Vagina (tissue), 2 donors: Measurements from ENCODE around the gene LTB4R2. TPM values are rescaled to one million over a fixed set of nuclear protein-coding genes. Genes with fewer than 3 reads are reported as not detected.

Source experiments
- DNase-seq, 2 donors: peaks; one replicate each; pipeline ENCODE4 v3.0.0-alpha.2; 2017; ENCODE audit errors: extremely low spot score in 2 of 2
- H3K27ac ChIP-seq: fragments of 200-600 bp; sonication (generic); one replicate; pipeline ENCODE4 v1.5.1; 2019
- H3K27me3 ChIP-seq: fragments of 200-600 bp; sonication (generic); one replicate; pipeline ENCODE4 v1.5.1; 2019
- H3K36me3 ChIP-seq, 2 donors: fragments of 200-600 bp; sonication (generic); one replicate each; pipeline ENCODE4 v1.5.1; 2017 to 2019
- H3K4me1 ChIP-seq: fragments of 200-600 bp; sonication (generic); one replicate; pipeline ENCODE4 v1.5.1; 2019
- H3K4me3 ChIP-seq, 2 donors: fragments of 200-600 bp; sonication (generic); 1 replicate in 1 of 2; 2 replicates in 1 of 2; pipeline ENCODE4 v1.5.1; 2016 to 2019
- H3K9me3 ChIP-seq: fragments of 200-600 bp; sonication (generic); one replicate; pipeline ENCODE4 v1.5.1; 2019
- POLR2A ChIP-seq, 2 donors: fragments of 450-650 bp; IDR thresholded peaks; one replicate each; pipeline ENCODE4 v1.6.1; 2017; ENCODE audit warnings: antibody characterized with exemption in 2 of 2, mild to moderate bottlenecking in 2 of 2, moderate library complexity in 2 of 2
- POLR2AphosphoS5 ChIP-seq, 2 donors: sonication (generic); formaldehyde crosslinking; IDR thresholded peaks; one replicate each; pipeline ENCODE4 v1.9.0; 2017; ENCODE audit warnings: antibody characterized with exemption in 2 of 2, mild to moderate bottlenecking in 2 of 2, low read depth in 1 of 2; ENCODE audit not compliant: insufficient read depth in 1 of 2
- intact Hi-C: fragments of 100-400 bp; cut with DNase I; formaldehyde crosslinking; loops from one replicate; pipeline ENCODE4 v1.15.1; 2023
- total RNA-seq: library from RNA; depleted of rRNA; stranded (reverse); fragments of >200 nt; gene quantifications from one replicate; pipeline ENCODE4 v1.2.3, GENCODE V29; 2016
- TF ChIP-seq, protein P1 (sequence below), 3 experiments: fragments of 450-650 bp in 2 of 3; fragments of 200-600 bp in 1 of 3; sonication (generic) in 1 of 3; IDR thresholded peaks; one replicate each; pipeline ENCODE4 v1.5.1; 2017 to 2019; ENCODE audit warnings: antibody characterized with exemption in 3 of 3, mild to moderate bottlenecking in 2 of 3, moderate library complexity in 2 of 3

The LTB4R2 gene
- total RNA-seq, 1 donor from 2014 or later: 66.5 TPM

DNA sequence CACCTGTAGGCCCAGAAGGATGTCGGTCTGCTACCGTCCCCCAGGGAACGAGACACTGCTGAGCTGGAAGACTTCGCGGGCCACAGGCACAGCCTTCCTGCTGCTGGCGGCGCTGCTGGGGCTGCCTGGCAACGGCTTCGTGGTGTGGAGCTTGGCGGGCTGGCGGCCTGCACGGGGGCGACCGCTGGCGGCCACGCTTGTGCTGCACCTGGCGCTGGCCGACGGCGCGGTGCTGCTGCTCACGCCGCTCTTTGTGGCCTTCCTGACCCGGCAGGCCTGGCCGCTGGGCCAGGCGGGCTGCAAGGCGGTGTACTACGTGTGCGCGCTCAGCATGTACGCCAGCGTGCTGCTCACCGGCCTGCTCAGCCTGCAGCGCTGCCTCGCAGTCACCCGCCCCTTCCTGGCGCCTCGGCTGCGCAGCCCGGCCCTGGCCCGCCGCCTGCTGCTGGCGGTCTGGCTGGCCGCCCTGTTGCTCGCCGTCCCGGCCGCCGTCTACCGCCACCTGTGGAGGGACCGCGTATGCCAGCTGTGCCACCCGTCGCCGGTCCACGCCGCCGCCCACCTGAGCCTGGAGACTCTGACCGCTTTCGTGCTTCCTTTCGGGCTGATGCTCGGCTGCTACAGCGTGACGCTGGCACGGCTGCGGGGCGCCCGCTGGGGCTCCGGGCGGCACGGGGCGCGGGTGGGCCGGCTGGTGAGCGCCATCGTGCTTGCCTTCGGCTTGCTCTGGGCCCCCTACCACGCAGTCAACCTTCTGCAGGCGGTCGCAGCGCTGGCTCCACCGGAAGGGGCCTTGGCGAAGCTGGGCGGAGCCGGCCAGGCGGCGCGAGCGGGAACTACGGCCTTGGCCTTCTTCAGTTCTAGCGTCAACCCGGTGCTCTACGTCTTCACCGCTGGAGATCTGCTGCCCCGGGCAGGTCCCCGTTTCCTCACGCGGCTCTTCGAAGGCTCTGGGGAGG, 985 bp downstream of the LTB4R2 start, which contains the start of gene LTB4R:
Gene LTB4R, plus strand, starts transcription at position 857 of the 959 bp plus-strand sequence. CDS start 4,150 bp downstream, outside the sequence.
- H3K27ac ChIP-seq: peak within 1 kb of the TSS; percentile 87
- peak within 1 kb of the TSS; percentile 48 to 58 for H3K4me3 ChIP-seq
- no peaks in the 10 kb centered on the region for H3K27me3 ChIP-seq
- H3K36me3 ChIP-seq: peaks cover 0 to 15% of the 10 kb centered on the region in 2 donors
- H3K4me1 ChIP-seq: peaks cover 80% of the 10 kb centered on the region
- intact Hi-C loops: no loop called here
- TF ChIP-seq POLR2A (IDR thresholded peaks at IDR 0.05) (no peak), POLR2AphosphoS5 (IDR thresholded peaks at IDR 0.05; ENCODE audit: insufficient read depth in 1 of 2, low read depth in 1 of 2) (no peak)
- TF ChIP-seq, protein P1, sequence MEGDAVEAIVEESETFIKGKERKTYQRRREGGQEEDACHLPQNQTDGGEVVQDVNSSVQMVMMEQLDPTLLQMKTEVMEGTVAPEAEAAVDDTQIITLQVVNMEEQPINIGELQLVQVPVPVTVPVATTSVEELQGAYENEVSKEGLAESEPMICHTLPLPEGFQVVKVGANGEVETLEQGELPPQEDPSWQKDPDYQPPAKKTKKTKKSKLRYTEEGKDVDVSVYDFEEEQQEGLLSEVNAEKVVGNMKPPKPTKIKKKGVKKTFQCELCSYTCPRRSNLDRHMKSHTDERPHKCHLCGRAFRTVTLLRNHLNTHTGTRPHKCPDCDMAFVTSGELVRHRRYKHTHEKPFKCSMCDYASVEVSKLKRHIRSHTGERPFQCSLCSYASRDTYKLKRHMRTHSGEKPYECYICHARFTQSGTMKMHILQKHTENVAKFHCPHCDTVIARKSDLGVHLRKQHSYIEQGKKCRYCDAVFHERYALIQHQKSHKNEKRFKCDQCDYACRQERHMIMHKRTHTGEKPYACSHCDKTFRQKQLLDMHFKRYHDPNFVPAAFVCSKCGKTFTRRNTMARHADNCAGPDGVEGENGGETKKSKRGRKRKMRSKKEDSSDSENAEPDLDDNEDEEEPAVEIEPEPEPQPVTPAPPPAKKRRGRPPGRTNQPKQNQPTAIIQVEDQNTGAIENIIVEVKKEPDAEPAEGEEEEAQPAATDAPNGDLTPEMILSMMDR (IDR thresholded peaks at IDR 0.05): peak in 2 of 3 experiments; percentile 12 to 45
- DNase-seq: no peak
- no peaks in the 10 kb centered on the region for H3K9me3 ChIP-seq

DNA sequence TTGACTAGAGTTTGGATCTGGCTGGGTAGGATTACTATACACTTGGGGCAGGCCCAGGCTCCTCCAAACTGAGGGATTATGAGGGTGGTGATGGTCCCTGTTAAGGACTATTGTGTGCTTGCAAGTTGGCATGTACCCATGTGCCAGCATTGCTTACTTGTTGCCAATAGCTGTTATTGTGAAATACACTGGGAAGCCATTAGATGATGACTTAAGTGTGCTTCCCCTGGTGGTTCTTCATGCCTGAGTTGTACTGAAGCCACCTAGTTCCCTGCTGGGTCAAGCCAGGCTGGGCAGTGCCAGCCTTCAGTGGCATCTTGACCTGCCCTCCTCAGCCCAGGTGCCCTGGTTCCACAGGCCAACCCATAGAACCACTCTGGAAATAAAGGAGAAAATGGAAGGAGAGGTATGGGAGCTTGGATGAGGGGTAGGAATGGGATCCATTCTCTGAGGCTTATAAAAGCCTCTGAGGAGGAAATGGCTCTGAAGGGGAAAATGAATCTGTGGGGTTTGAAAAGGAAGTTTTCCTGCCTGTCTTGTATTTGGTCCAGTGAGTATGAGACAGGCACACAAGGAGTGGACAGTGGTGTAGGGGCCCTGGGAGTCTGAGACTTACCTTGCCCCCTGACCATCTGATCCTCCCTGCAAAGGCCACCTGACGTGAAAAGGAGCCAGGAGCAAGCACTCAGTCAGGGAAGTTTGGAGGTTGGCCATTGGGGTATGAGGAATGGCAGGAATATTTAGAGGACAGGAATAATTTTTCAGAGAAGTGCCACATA, 2.1 kb downstream of the LTB4R2 start:
- Histone ChIP-seq H3K27me3 (no peaks in the 10 kb centered on the region), H3K4me1 (peaks cover 91% of the 10 kb centered on the region), H3K36me3 (peaks cover 0 to 4% of the 10 kb centered on the region in 2 donors), H3K4me3 (peak overlapping the region; percentile 48 to 58), H3K27ac (peak overlapping the region; percentile 87), H3K9me3 (no peaks in the 10 kb centered on the region)
- no peak for DNase-seq
- TF ChIP-seq, protein P1 (IDR thresholded peaks at IDR 0.05): no peak
- no peak for TF ChIP-seq POLR2AphosphoS5 (IDR thresholded peaks at IDR 0.05; ENCODE audit: insufficient read depth in 1 of 2, low read depth in 1 of 2)
- no peak for TF ChIP-seq POLR2A (IDR thresholded peaks at IDR 0.05)
- intact Hi-C loops: no loop called here

DNA sequence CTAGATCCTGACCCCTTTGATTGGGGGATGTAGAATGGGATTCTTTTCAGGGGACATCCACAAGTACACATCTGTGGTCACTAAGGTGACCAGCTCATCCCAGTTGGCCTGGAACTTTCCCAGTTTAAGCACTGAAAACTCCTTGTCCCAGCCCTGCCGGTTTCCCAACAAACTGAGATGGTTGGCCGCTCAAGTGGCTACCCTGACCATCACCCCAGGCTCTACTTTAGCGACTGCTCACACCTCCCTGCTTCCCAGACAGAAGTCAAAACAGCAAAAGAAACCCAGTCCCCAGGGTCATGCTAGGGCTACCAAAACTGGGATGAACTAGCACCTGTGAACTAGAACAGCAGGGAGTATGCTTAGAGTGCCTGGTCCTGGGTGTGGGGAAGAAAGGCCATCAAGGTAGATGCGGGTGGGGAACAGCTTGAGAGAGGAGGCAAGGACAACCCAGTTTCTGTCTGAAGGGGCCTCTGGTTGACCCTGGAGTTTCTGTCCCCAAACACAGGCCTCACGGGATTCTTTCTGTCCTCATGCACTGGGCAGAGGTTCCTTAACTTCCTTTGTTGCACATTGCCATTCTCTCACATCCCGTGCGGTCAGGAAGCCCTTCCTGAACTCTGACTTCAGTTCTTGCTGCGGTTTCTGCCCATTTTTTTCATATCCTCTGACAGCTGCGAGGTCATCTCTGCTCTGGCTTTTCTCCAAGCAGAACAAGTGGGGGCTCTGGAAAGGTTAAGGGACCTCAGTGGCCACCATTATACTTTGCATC, 3.0 kb downstream of the LTB4R2 start:
- intact Hi-C loops: no loop called here
- H3K27ac ChIP-seq: peak overlapping the region; percentile 87
- TF ChIP-seq, protein P1 (IDR thresholded peaks at IDR 0.05): no peak
- peaks cover 86% of the 10 kb centered on the region for H3K4me1 ChIP-seq
- H3K9me3 ChIP-seq: no peaks in the 10 kb centered on the region
- no peaks in the 10 kb centered on the region for H3K36me3 ChIP-seq
- no peaks in the 10 kb centered on the region for H3K27me3 ChIP-seq
- no peak for DNase-seq
- peak overlapping the region in 1 of 2 donors; percentile 58 for H3K4me3 ChIP-seq

DNA sequence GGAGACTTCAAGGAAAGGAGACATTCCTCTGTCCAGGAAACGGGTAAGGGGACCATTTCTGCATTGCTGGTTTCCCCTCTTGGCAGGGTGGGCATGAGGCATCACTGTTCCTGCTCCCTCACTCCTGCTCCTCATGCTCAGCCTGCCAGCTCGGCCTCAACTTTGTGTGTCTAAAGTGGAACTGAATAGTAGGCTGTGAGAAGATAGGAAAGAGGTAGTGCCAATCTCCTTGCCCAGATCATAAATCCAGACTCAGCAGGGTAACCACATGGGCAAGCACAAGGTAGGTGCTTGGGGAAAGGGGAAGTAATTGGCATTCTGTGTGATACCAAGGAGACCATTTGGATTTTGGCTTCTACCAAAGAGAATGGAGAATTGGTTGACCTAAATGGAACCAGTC, 4.0 kb downstream of the LTB4R2 start:
- TF ChIP-seq, protein P1 (IDR thresholded peaks at IDR 0.05): no peak
- TF ChIP-seq POLR2AphosphoS5 (IDR thresholded peaks at IDR 0.05; ENCODE audit: insufficient read depth in 1 of 2, low read depth in 1 of 2): no peak
- no peak for TF ChIP-seq POLR2A (IDR thresholded peaks at IDR 0.05)
- H3K27ac ChIP-seq: peak overlapping the region; percentile 87
- no peaks in the 10 kb centered on the region for H3K36me3 ChIP-seq
- intact Hi-C loops: no loop called here
- H3K27me3 ChIP-seq: no peaks in the 10 kb centered on the region
- peaks cover 76% of the 10 kb centered on the region for H3K4me1 ChIP-seq
- no peaks in the 10 kb centered on the region for H3K9me3 ChIP-seq
- H3K4me3 ChIP-seq: no peak overlapping the region
- no peak for DNase-seq
